HG02623 (cell line): ENCODE data around the gene GTF2H4.
"Not testable (repeated sequence)": the region's sequence is repeated elsewhere in the genome, so short reads cannot be mapped to it uniquely, and the experiment has no call there.

Experiments
- ATAC-seq: cut with Tn5 transposase; IDR thresholded peaks from one replicate; pipeline ENCODE4 v1.9.1; 2021; ENCODE audit warnings: moderate library complexity; ENCODE audit not compliant: unreplicated experiment

Gene GTF2H4

DNA sequence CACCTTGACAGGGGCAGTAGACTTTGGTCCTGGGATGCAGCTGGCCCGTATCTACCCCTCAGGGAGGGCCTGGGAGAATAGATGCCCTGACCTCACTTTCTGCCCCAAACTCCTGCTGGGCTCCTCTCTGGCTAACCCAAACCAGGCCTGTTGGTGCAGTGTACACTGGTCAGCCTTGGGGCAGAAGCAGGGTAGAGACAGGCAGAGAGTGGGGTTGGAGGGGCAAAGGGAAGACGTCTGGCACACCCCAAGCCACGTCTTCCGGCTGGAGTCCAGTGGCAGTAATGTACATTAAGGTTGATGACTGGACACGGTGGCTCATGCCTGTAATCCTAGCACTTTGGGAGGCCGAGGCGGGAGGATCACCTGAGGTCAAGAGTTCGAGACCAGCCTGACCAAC lies 14.3 kb upstream of the GTF2H4 start:
- ATAC-seq, result no peak

DNA sequence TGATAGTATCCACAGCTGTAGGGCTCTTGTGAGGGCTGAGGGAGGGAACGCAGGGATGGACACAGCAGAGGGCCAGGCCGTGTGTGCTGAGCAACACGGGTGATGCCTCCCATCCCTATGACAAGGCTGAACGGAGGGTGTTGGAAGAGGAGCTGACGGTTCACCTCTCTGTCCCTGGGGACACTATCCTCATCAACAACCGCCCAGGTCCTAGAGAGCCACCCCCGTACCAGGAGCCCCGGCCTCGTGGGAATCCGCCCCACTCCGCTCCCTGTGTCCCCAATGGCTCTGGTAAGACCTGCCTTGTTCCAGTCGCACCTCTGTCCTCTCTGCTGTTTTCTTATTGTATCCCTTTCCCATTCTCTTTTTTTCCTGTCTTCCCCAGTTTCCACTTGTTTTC lies 13.6 kb upstream of the GTF2H4 start:
- ATAC-seq, result no peak

DNA sequence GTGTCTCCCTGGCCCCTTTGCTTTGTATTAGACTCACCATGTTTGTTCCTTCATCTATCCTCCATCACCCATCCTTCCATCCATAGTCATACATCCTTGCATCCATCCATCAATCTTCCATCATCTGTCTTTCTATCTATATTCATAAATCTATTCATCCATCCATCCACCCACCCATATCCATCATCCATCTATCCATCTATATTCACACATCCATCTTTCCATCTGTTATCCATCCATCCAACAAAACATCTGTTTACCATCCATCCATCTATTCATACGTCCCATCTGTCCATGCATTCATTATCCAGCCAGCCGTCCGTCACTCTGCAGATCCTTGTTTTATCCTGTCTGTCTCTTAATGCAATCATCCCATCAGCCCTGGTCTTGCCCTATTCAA lies 13.1 kb upstream of the GTF2H4 start:
- ATAC-seq, result no peak

DNA sequence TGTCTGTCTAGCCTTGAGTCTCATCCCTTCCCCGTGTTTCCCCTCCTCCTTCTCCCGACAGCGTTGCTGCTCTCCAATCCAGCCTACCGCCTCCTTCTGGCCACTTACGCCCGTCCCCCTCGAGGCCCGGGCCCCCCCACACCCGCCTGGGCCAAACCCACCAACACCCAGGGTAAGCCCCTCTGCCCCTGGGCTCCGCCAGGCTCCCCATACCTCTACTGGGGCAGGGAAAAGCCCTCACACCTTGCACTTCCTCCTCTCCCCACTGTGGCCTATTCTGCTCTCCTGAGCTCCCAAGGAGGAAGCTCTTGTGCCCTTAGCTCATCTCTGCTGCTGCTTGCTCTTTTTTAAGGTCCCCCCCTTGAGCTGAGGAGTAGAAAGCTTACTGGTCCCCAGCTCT lies 12.7 kb upstream of the GTF2H4 start:
- ATAC-seq, result no peak

DNA sequence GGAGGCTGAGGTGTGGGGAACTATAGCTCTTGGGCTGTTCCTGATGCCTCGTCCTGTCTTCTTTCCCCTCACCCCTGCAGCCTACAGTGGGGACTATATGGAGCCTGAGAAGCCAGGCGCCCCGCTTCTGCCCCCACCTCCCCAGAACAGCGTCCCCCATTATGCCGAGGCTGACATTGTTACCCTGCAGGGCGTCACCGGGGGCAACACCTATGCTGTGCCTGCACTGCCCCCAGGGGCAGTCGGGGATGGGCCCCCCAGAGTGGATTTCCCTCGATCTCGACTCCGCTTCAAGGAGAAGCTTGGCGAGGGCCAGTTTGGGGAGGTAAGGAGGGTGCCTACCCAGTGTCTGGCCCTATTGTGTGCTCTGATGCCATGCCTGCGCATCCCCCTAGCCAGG lies 11.5 kb upstream of the GTF2H4 start:
- ATAC-seq, result no peak

DNA sequence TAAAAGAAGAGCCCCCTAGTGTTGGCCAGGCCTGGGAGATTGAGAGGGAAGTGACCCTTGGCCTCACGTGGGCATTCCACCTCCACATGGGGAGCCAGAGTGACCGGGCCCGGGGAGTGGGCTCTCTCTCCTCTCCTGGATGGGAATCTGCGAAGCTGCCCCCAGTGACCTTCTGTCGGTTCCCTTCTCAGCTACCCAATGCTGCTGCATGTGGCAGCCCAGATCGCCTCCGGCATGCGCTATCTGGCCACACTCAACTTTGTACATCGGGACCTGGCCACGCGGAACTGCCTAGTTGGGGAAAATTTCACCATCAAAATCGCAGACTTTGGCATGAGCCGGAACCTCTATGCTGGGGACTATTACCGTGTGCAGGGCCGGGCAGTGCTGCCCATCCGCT lies 10.1 kb upstream of the GTF2H4 start:
- no peak for ATAC-seq

DNA sequence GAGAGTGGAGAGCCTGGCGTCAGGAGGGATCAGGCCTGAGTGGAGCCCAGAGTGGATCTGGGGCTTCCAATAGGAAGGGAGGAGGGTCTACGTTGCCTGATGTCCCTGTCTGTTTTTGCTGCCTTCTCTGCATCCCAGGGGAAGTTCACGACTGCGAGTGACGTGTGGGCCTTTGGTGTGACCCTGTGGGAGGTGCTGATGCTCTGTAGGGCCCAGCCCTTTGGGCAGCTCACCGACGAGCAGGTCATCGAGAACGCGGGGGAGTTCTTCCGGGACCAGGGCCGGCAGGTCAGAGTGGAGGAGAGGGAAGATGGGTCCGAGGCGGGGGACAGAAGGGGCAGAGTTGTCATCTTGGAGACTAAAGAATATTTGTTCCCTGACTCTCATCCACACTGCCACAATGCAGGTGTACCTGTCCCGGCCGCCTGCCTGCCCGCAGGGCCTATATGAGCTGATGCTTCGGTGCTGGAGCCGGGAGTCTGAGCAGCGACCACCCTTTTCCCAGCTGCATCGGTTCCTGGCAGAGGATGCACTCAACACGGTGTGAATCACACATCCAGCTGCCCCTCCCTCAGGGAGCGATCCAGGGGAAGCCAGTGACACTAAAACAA lies 9.2 kb upstream of the GTF2H4 start:
- ATAC-seq, result no peak

DNA sequence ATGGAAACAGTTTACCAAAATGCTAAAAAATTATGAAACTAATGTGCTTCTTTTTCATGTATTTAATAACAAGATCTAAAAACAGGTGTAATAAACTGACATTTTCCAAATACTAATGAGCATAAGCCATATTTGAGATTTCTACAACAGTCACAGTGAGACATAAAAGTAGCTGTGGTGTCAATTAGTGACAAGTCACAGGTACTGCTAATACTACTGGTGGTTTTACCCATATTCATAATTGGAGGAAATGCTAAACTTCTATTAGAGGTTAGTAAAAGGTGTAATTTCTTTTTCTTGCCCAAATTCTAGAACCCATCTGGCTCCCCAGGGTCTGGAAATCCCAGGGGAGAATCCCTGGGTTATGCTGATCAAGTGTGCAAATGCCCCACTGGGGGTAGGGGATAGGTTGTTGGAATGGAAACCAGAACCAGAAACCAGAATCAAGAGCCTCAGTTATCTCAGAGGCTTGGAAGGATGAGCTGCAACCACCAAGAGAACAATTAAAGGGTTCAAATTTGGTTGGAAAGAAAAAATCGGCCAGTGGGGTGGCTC lies 7.1 kb upstream of the GTF2H4 start:
- no peak for ATAC-seq

DNA sequence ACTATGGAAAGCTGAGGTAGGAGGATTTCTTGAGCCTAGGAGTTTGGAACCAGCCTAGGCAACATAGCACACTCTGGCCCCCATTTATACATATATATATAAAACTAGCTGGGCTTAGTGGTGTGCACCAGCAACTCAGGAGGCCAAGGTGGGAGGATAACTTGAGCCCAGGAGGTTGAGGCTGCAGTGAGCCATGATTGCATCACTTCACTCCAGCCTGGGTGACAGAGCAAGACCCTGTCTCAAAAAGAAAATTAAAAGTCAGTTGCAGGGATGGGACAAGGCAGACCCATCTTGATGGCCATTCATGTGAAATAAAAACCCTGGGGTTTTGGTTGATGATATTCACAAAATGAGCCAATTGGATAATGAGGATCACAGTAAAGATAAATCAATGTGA lies 6.6 kb upstream of the GTF2H4 start:
- ATAC-seq, result no peak

DNA sequence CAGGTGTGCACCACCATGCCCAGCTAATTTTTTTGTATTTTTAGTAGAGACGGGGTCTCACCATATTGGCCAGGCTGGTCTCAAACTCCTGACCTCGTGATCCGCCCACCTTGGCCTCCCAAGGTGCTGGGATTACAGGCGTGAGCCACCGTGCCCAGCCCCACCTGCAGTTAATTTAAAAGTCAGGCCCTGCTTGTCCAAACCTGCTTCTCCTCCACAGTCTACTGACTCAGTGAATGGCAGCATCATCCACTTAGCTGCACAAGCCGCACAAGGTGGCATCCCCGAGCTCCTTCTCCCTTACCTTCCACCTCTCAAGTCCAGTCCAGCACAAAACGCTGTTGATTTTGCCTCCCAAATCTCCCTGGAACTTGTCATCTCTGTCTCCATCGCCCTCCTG lies 5.8 kb upstream of the GTF2H4 start:
- ATAC-seq, result not testable (repeated sequence)

DNA sequence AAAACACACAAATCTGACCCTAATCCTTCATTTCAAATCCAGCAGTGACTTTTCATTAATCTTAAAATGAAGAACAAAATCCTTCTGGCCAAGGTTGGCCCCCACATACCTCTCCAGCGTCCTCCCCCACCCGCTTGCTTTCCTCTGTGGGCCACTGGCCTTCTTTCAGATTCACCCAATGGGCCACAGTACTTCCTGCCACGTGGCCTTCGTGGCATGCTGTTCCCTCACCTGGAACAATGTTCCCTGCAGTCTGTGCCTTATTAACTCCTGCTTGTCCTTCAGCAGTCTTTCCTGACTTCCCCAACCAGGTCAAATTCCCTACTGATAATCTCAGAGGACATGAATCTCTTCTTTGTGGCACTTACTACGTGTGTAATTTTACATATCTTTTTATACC lies 5.3 kb upstream of the GTF2H4 start:
- no peak for ATAC-seq

DNA sequence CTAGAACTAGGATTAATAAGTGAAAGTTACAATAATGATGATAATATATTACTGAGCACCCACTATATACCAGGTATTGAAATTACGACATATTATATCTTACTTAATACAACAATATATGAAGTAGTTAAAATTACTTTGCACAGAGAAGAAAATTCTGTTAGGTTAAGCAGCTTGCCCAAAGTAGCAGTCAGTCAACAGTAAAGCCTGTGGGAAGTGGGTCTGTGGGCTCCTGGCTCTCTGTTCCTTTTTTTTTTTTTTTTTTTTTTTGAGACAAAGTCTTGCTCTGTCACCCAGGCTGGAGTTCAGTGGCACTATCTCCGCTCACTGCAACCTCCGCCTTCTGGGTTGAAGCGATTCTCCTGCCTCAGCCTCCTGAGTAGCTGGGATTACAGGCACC lies 4.8 kb upstream of the GTF2H4 start:
- ATAC-seq, result no peak

DNA sequence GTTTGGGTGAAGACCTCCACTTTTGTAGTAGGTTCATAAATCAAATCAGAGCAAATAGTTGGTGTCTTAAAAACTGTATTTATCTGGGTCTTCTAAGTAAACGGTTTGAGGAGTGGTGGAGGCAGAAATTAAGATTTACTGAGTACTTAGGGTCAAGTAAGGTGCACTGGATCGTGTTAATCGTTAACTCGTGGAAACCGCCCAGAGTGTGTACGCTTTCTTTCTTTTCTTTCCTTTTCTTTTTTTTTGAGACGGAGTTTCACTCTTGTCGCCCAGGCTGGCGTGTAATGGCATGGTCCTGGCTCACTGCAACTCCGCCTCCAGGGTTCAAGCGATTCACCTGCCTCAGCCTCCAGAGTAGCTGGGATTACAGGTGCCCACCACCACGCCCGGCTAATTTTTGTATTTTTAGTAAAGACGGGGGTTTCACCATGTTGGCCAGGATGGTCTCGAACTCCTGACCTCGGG lies 683 bp upstream of the GTF2H4 start:
- not testable (repeated sequence) for ATAC-seq

DNA sequence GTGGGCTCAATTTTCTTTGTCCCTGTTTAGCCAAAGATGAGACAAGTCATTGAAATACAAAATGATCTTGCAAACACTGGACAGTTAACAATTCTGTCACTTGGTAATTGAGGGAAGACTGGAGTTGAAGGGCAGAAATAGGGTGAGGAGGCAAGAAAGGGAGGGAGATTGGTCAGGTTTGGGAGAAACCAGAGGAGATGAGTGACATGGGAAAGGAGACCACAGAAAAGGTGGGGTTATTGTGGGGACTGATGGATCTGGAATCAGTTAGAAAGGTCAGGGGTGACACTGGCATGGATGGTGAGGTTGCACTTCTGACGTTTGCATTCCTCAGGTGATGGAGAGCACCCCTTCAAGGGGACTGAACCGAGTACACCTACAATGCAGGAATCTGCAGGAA lies 693 bp downstream of the GTF2H4 start:
- no peak for ATAC-seq

DNA sequence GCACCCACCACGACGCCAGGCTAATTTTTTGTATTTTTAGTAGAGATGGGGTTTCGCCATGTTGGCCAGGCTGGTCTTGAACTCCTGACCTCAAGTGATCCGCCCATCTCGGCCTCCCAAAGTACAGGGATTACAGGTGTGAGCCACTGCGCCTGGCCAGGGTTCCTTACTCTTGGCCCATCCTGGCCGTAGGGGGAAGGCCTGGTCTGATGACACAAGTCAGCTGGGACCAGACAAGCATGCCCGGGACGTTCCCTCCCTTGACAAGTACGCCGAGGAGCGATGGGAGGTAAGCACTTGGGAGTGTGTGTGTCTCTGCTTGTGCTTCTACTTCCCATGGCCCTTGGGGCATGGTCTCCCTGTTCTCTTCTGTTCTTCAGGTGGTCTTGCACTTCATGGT lies 2.5 kb downstream of the GTF2H4 start:
- not testable (repeated sequence) for ATAC-seq

DNA sequence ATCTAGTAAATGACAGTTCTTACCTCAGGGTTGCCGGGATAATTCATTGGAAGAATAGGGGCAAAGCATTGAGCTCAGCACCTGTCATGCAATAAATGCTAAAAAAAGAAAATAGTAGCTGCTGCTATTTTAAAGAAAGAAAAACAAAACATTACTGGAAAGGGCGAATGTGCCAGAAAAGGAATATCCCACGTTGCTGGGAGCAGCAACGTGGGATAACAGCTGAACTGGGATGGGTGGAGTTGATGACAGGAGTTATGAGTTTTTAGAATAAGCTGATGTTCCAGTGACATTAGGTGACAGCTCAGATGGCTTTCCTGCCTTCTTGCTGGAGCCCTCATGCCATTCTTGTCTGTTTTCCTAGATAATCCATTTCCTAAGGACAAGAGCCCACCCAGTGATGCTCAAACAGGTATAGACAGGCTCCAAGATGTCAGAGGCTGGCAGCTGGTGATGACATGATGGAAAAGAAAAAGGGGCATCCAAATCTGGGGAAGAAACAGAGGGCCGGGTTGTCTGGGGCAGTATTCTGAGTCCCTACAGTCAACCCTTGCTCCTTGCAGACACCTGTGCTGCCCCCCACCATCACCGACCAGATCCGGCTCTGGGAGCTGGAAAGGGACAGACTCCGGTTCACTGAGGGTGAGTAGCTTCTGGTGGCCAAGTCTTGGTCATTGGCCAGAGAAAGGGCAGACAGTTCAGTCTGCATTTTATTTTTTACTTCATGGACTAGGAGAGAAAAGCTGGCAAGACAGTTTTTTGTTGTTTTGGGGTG lies 4.9 kb downstream of the GTF2H4 start:
- ATAC-seq, result no peak

DNA sequence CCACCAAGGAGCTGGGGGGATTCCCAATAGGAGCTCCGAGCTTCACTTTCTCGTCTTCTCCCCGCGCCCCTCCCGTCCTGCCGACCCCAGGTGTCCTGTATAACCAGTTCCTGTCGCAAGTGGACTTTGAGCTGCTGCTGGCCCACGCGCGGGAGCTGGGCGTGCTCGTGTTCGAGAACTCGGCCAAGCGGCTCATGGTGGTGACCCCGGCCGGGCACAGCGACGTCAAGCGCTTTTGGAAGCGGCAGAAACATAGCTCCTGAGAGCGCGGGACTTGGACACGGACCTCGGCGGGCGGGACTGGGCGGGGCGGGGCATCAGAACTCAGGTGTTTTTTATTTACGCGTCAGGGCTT lies 5.7 kb downstream of the GTF2H4 start:
- ATAC-seq, result no peak

DNA sequence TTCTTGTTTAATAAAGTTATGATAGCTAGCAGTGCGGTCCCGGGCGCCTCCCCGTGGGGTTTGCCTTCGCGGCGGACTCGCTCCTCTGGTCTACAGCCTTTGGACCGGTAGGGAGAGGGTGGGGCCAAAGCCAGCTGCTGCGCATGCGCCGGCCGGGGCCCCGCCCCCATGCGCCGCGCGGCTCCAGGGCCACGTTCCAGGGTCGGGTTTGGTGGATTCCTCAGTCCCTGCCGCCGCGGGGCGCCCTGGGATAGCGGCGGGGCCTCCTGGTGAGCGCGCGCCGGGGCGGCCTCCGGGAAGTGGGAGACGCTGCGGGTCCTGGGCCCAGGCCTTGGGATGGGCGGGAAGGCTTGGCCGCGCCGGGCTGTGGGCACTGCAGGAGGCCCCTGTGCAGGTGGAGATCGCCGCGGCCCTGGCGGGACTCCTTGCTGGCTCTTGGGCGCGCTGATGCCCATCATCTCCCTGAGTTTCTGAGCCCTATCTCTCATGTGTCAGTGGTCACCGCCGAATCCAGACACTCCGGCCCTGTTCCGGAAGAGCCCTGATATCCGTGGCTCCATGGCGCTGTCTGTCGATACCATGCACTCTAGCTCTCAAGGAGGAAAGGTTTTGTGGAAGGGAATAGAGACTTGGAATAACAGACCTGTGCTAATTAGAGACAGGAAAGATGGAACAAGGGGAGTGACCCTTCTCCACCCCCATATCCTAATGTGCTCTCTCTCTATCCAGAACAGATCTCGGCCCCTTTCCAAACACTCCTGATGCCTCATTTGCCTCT lies 6.3 kb downstream of the GTF2H4 start, which contains the start of gene VARS2:
Gene VARS2, plus strand, starts transcription at position 163 of the 778 bp plus-strand sequence. Its CDS starts 599 bp downstream, at position 762.
- ATAC-seq, result peak; percentile 75

DNA sequence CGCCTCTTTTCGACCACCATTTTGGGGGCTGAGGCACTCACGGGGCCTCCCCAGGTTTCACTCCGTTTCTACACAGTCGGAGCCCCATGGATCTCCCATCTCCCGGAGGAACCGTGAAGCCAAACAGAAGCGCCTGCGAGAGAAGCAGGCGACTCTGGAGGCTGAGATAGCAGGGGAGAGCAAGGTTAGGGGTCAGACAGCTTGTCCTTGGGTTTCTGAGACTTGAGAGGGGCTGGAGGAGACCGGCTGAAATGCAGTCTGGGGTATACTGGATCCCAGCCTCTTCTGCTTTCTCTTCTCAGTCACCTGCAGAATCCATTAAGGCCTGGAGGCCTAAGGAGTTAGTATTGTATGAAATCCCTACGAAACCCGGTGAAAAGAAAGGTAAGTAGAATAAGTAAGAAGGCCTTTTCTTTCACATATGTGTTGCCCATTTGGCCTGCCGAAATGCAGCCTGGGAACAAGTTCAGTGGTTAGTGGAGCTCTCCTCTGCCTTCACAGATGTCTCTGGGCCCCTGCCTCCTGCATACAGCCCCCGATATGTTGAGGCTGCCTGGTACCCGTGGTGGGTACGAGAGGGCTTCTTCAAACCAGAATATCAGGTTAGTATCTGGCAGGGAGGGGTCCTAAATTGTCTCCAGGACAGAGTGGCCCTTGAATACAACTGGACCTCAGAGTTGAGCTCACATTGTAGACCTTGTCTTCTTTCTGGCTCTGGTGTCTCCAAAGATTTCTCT lies 7.0 kb downstream of the GTF2H4 start:
- no peak for ATAC-seq

DNA sequence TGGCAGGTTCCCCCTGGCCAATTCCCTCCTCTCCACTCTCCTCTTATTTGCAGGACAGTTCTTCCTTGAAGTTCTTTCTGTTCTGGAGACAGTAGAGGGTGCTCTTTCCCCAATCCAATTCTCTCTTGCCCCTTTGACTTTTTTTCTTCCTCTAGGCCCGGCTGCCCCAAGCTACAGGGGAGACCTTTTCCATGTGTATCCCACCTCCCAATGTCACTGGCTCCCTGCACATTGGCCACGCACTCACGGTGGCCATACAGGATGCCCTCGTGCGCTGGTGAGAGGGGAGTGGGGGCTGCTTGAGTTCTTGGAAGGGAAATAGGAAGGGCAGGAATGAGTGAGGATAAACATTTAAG lies 7.6 kb downstream of the GTF2H4 start:
- ATAC-seq, result no peak

DNA sequence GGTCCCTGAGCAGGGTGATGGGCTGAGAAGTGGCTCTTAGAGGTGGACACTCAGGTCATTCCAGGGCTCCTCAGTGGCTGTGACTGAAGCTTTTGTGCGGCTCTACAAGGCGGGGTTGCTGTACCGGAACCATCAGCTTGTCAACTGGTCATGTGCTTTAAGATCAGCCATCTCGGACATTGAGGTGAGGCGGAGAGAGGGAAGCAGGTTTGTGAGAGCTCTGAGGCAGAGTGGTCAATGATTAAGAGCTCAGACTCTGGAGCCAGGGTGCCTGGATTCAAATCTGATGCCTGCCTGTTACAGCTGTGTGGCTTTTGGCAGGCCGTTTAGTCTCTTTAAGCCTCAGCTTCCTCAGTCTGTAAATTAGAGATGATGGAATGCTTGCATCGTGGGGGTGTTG lies 9.0 kb downstream of the GTF2H4 start:
- ATAC-seq, result no peak
